Superior temporal gyrus (tissue), 1 donor: ENCODE results near the gene POLR3GL.
"Not testable (repeated sequence)": the region's sequence is repeated elsewhere in the genome, so short reads cannot be mapped to it uniquely, and the experiment has no call there.

Experiments used
- DNase-seq: peaks from one replicate; pipeline ENCODE4 v3.0.0-alpha.2; 2016; ENCODE audit errors: extremely low spot score

The POLR3GL gene

GRCh38 chr1:145964328-145965118 is at the start of gene POLR3GL, which contains the start of gene ANKRD34A:
Gene POLR3GL (plus strand): TSS chr1:145964690. CDS start chr1:145974866, 10,176 bp downstream.
Gene ANKRD34A (minus strand): TSS chr1:145964575. CDS start chr1:145961759, 2,816 bp downstream.
- DNase-seq, result peak; percentile 97

GRCh38 chr1:145916745-145917144 is 47.7 kb upstream of the POLR3GL start:
- DNase-seq, result no peak

- DNase-seq, result no peak
Observed at GRCh38 chr1:145917595-145917994, 46.9 kb upstream of the POLR3GL start.

- DNase-seq, result peak; percentile 95
Observed at GRCh38 chr1:145918144-145918991, 46.1 kb upstream of the POLR3GL start, which contains the start of gene PEX11B. Gene PEX11B (minus strand): TSS chr1:145918717. CDS start chr1:145918688, 29 bp downstream.

GRCh38 chr1:145918992-145919939 is 45.2 kb upstream of the POLR3GL start:
- no peak for DNase-seq

GRCh38 chr1:145920297-145920696 is 44.2 kb upstream of the POLR3GL start:
- DNase-seq, result not testable (repeated sequence)

GRCh38 chr1:145922266-145922665 is 42.2 kb upstream of the POLR3GL start:
- no peak for DNase-seq

- DNase-seq, result no peak
Observed at GRCh38 chr1:145926686-145927062, 37.8 kb upstream of the POLR3GL start.

- peak; percentile 99 for DNase-seq
Observed at GRCh38 chr1:145927063-145927886, 37.2 kb upstream of the POLR3GL start, which contains the start of gene RBM8A. Gene RBM8A (minus strand): TSS chr1:145927484. CDS start chr1:145927426, 58 bp downstream.

GRCh38 chr1:145927916-145928643 is 36.4 kb upstream of the POLR3GL start:
- no peak for DNase-seq

GRCh38 chr1:145932522-145933009 is 31.9 kb upstream of the POLR3GL start:
- not testable (repeated sequence) for DNase-seq

- no peak for DNase-seq
Observed at GRCh38 chr1:145935708-145936107, 28.8 kb upstream of the POLR3GL start.

- DNase-seq, result no peak
Observed at GRCh38 chr1:145936247-145936646, 28.2 kb upstream of the POLR3GL start.

GRCh38 chr1:145937436-145937835 is 27.1 kb upstream of the POLR3GL start:
- DNase-seq, result no peak

- DNase-seq, result no peak
Observed at GRCh38 chr1:145942405-145942804, 22.1 kb upstream of the POLR3GL start.

- no peak for DNase-seq
Observed at GRCh38 chr1:145942871-145943270, 21.6 kb upstream of the POLR3GL start.

- no peak for DNase-seq
Observed at GRCh38 chr1:145944532-145944931, 20.0 kb upstream of the POLR3GL start.

- DNase-seq, result no peak
Observed at GRCh38 chr1:145946477-145946986, 18.0 kb upstream of the POLR3GL start.

GRCh38 chr1:145947551-145947950 is 16.9 kb upstream of the POLR3GL start:
- no peak for DNase-seq
